Testis (tissue), 3 donors: ENCODE results near the gene TRIP4. TPM values are rescaled to one million over a fixed set of nuclear protein-coding genes. Genes with fewer than 3 reads are reported as not detected.
"Not testable (repeated sequence)": the region's sequence is repeated elsewhere in the genome, so short reads cannot be mapped to it uniquely, and the experiment has no call there.

Source experiments
- DNase-seq: peaks from one replicate; pipeline ENCODE4 v3.0.0-alpha.2; 2019
- H3K27ac ChIP-seq, 2 donors: fragments of 200-600 bp; sonication (generic); one replicate each; pipeline ENCODE4 v1.5.1; 2019
- H3K27me3 ChIP-seq: fragments of 200-600 bp; sonication (generic); one replicate; pipeline ENCODE4 v1.5.1; 2019
- H3K36me3 ChIP-seq: fragments of 200-600 bp; sonication (generic); one replicate; pipeline ENCODE4 v1.5.1; 2017; ENCODE audit warnings: low read depth; ENCODE audit errors: missing control alignments
- H3K4me1 ChIP-seq: fragments of 200-600 bp; sonication (generic); one replicate; pipeline ENCODE4 v1.5.1; 2019
- H3K4me3 ChIP-seq, 2 donors: fragments of 200-600 bp; sonication (generic); one replicate each; pipeline ENCODE4 v1.5.1; 2017 to 2019
- H3K9me3 ChIP-seq: fragments of 200-600 bp; sonication (generic); one replicate; pipeline ENCODE4 v1.5.1; 2017
- CTCF ChIP-seq, 3 experiments: fragments of 450-650 bp in 2 of 3; fragments of 200-600 bp in 1 of 3; sonication (generic) in 1 of 3; IDR thresholded peaks; one replicate each; pipeline ENCODE4 v1.5.1; 2016 to 2019; ENCODE audit warnings: antibody characterized with exemption in 3 of 3, mild to moderate bottlenecking in 2 of 3, moderate library complexity in 1 of 3
- POLR2A ChIP-seq: fragments of 450-650 bp; IDR thresholded peaks from one replicate; pipeline ENCODE4 v1.6.1; 2017; ENCODE audit warnings: antibody characterized with exemption, mild to moderate bottlenecking, moderate library complexity
- WGBS, 2 donors: methylation state at CpG; one replicate each; pipeline ENCODE4 v1.1.5; 2018; 5-methylcytosine and 5-hydroxymethylcytosine counted together
- intact Hi-C: fragments of 100-400 bp; cut with DNase I; formaldehyde crosslinking; loops from one replicate; pipeline ENCODE4 v1.15.1; 2023; ENCODE audit warnings: low total_unique reads
- polyA plus RNA-seq: library from polyadenylated mRNA; stranded (reverse); fragments of 350-450 nt; fragmentation: Illumina TruSeq; extraction: RNeasy Lipid Tissue Mini Kit (QIAGEN cat#74804); gene quantifications from one replicate; pipeline ENCODE4 v1.2.3, GENCODE V29; 2014; ENCODE audit warnings: low read depth, low replicate concordance; ENCODE audit not compliant: insufficient read depth
- total RNA-seq, 2 donors: library from RNA; depleted of rRNA; stranded (reverse); fragments of >200 nt; gene quantifications; one replicate each; pipeline ENCODE4 v1.2.3, GENCODE V29; 2016

Gene TRIP4
- total and polyA plus RNA-seq, 3 donors from 2014 or later = 17.1 to 23.4 (median 19.4) TPM

- intact Hi-C loops = no loop called here
- Histone ChIP-seq H3K27me3 (no peaks in the 10 kb centered on the region), H3K4me1 (no peaks in the 10 kb centered on the region), H3K4me3 (no peak overlapping the region), H3K36me3 (no peaks in the 10 kb centered on the region), H3K9me3 (no peaks in the 10 kb centered on the region), H3K27ac (no peak overlapping the region)
- DNase-seq = no peak
- TF ChIP-seq CTCF (IDR thresholded peaks at IDR 0.05) (no peak), POLR2A (no peak)
These were observed 98.2 kb downstream of the TRIP4 start for GRCh38 chr15:64485796-64486195.

GRCh38 chr15:64490598-64491259 is 103.1 kb downstream of the TRIP4 start:
- H3K27ac ChIP-seq = no peak overlapping the region
- H3K36me3 ChIP-seq = no peaks in the 10 kb centered on the region
- H3K27me3 ChIP-seq = no peaks in the 10 kb centered on the region
- H3K4me3 ChIP-seq = no peak overlapping the region
- H3K9me3 ChIP-seq = no peaks in the 10 kb centered on the region
- TF ChIP-seq POLR2A (no peak), CTCF (IDR thresholded peaks at IDR 0.05) (no peak)
- intact Hi-C loops = no loop called here
- no peak for DNase-seq
- H3K4me1 ChIP-seq = no peaks in the 10 kb centered on the region

- H3K9me3 ChIP-seq = no peaks in the 10 kb centered on the region
- TF ChIP-seq POLR2A = no peak
- TF ChIP-seq CTCF (IDR thresholded peaks at IDR 0.05) = no peak
- no peak overlapping the region for H3K27ac ChIP-seq
- intact Hi-C loops = no loop called here
- no peak overlapping the region for H3K4me3 ChIP-seq
- H3K4me1 ChIP-seq = no peaks in the 10 kb centered on the region
- no peaks in the 10 kb centered on the region for H3K36me3 ChIP-seq
- H3K27me3 ChIP-seq = no peaks in the 10 kb centered on the region
- DNase-seq = no peak
- 73 to 76% methylated on average over 2 of the region's 2 CpGs for WGBS, 2 donors
These were observed 106.0 kb downstream of the TRIP4 start for GRCh38 chr15:64493641-64494040.

- H3K9me3 ChIP-seq, H3K4me3 ChIP-seq, intact Hi-C loops, DNase-seq, H3K36me3 ChIP-seq, H3K27ac ChIP-seq, H3K27me3 ChIP-seq, H3K4me1 ChIP-seq: not testable (repeated sequence)
- 76% methylated on average over 2 of the region's 2 CpGs for WGBS, 2 donors
These were observed 108.3 kb downstream of the TRIP4 start for GRCh38 chr15:64495968-64496367.

GRCh38 chr15:64500695-64501395 is 113.2 kb downstream of the TRIP4 start:
- H3K27me3 ChIP-seq = no peaks in the 10 kb centered on the region
- no peaks in the 10 kb centered on the region for H3K9me3 ChIP-seq
- H3K4me1 ChIP-seq = peaks cover 28% of the 10 kb centered on the region
- 46 to 61% methylated on average over 3 of the region's 3 CpGs for WGBS, 2 donors
- H3K27ac ChIP-seq = no peak overlapping the region
- no peak overlapping the region for H3K4me3 ChIP-seq
- no peak for DNase-seq
- H3K36me3 ChIP-seq = no peaks in the 10 kb centered on the region
- TF ChIP-seq POLR2A = no peak
- TF ChIP-seq CTCF (IDR thresholded peaks at IDR 0.05) = no peak
- intact Hi-C loops = no loop called here
